Measurements from ENCODE around the gene IL17B.

Gene IL17B

DNA sequence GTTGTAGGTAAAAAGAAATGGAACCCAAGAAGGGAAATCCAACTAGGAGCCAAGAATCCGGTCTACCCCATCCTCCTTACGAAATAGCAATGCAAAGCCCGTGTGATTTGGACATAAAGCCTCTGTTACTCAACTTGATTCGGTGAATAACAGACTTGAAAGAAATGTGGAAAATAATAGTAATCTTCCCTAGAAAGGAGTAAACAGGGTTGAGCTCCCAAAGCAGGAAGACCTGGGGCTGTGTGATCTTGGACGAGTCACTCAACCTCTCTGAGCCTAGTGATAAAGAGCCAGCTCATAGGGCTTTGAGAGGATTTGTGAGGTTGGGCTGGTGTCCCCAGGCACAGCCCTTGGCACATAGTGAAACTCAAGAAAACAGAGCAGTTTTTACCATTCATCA is 42.7 kb upstream of the IL17B start:
- DNase-seq: no peak

DNA sequence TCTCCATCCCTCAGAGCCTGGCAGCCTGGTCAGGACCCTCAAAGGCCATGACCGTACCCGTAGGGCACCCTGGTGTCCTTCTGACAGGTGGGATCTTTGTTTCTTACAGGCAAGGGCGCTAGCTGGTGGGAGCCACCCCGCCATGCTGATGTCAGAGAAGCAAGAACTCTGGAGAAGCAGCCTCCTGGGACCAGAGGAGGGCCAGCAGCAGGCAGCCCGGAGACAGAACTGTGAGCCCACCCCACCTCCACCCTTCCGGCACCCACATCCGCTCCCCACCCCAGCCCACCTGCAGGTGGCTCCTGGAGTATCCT is 42.2 kb upstream of the IL17B start:
- Histone ChIP-seq H3K27me3 (replicated peaks; ENCODE audit: control insufficient read depth, insufficient read depth, low read length, poor library complexity, severe bottlenecking) (no peaks in the 10 kb centered on the region), H3K36me3 (ENCODE audit: control insufficient read depth, insufficient read depth, low read length) (no peaks in the 10 kb centered on the region), H3K4me1 (ENCODE audit: control insufficient read depth, insufficient read depth, low read length, poor library complexity, severe bottlenecking) (no peaks in the 10 kb centered on the region), H3K9me3 (ENCODE audit: control insufficient read depth, low read length) (no peaks in the 10 kb centered on the region), H3K27ac (ENCODE audit: insufficient read depth, low read length, poor library complexity, severe bottlenecking) (no peak overlapping the region), H3K4me3 (ENCODE audit: insufficient read depth, low read depth, low read length, poor library complexity, severe bottlenecking) (no peak overlapping the region)
- DNase-seq: no peak

More for the DNA sequence above, 42.7 kb upstream of the IL17B start:
- Histone ChIP-seq H3K4me1 (ENCODE audit: control insufficient read depth, insufficient read depth, low read length, poor library complexity, severe bottlenecking) (no peaks in the 10 kb centered on the region), H3K9me3 (ENCODE audit: control insufficient read depth, low read length) (no peaks in the 10 kb centered on the region), H3K36me3 (ENCODE audit: control insufficient read depth, insufficient read depth, low read length) (no peaks in the 10 kb centered on the region), H3K27ac (ENCODE audit: insufficient read depth, low read length, poor library complexity, severe bottlenecking) (no peak overlapping the region), H3K4me3 (ENCODE audit: insufficient read depth, low read depth, low read length, poor library complexity, severe bottlenecking) (no peak overlapping the region), H3K27me3 (replicated peaks; ENCODE audit: control insufficient read depth, insufficient read depth, low read length, poor library complexity, severe bottlenecking) (no peaks in the 10 kb centered on the region)

GRCh38 chr5:149420545-149421371 is 41.7 kb upstream of the IL17B start:
- no peaks in the 10 kb centered on the region for H3K9me3 ChIP-seq (ENCODE audit: control insufficient read depth, low read length)
- no peaks in the 10 kb centered on the region for H3K36me3 ChIP-seq (ENCODE audit: control insufficient read depth, insufficient read depth, low read length)
- no peaks in the 10 kb centered on the region for H3K4me1 ChIP-seq (ENCODE audit: control insufficient read depth, insufficient read depth, low read length, poor library complexity, severe bottlenecking)
- no peak for DNase-seq
- no peak overlapping the region for H3K4me3 ChIP-seq (ENCODE audit: insufficient read depth, low read depth, low read length, poor library complexity, severe bottlenecking)
- no peak overlapping the region for H3K27ac ChIP-seq (ENCODE audit: insufficient read depth, low read length, poor library complexity, severe bottlenecking)
- no peaks in the 10 kb centered on the region for H3K27me3 ChIP-seq (replicated peaks; ENCODE audit: control insufficient read depth, insufficient read depth, low read length, poor library complexity, severe bottlenecking)

DNA sequence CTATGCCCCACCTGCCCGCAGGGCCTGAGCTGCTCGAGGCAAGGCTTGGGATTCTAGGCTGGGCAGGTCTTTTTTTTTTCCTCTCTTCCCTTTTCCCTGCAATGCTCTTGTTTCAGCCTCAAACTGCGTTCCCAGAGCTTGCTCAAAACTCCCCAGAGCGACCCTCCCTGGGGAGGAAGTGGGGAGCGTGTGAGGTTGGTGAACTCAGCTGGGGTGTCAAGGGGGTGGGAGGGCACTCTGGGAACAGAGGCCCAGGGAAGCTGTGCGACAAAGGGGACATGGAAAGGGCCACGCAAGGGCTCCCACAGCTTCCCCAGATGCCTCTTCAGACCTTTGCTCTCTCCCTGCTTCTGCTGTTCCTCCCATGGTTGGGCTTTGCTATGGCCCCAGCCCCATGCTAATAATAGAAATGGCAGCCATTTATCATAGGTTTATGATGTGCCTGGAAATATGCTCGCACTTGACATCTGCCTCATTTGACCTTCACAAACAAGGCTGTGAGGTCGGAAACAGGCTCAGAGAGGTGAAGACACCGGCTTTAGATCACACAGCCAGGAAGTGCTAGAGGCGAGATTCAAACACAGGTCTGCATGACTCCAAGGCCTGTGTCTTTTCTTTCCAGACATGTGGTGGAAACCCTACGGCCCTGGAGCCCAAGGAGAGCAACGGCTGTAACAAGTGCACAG is 40.9 kb upstream of the IL17B start:
- H3K4me1 ChIP-seq (ENCODE audit: control insufficient read depth, insufficient read depth, low read length, poor library complexity, severe bottlenecking): no peaks in the 10 kb centered on the region
- H3K4me3 ChIP-seq (ENCODE audit: insufficient read depth, low read depth, low read length, poor library complexity, severe bottlenecking): no peak overlapping the region
- H3K27me3 ChIP-seq (replicated peaks; ENCODE audit: control insufficient read depth, insufficient read depth, low read length, poor library complexity, severe bottlenecking): no peaks in the 10 kb centered on the region
- no peaks in the 10 kb centered on the region for H3K9me3 ChIP-seq (ENCODE audit: control insufficient read depth, low read length)
- H3K27ac ChIP-seq (ENCODE audit: insufficient read depth, low read length, poor library complexity, severe bottlenecking): no peak overlapping the region
- DNase-seq: no peak
- no peaks in the 10 kb centered on the region for H3K36me3 ChIP-seq (ENCODE audit: control insufficient read depth, insufficient read depth, low read length)

- H3K27me3 ChIP-seq (replicated peaks; ENCODE audit: control insufficient read depth, insufficient read depth, low read length, poor library complexity, severe bottlenecking): no peaks in the 10 kb centered on the region
- DNase-seq: no peak
- no peaks in the 10 kb centered on the region for H3K4me1 ChIP-seq (ENCODE audit: control insufficient read depth, insufficient read depth, low read length, poor library complexity, severe bottlenecking)
- H3K36me3 ChIP-seq (ENCODE audit: control insufficient read depth, insufficient read depth, low read length): no peaks in the 10 kb centered on the region
- H3K27ac ChIP-seq (ENCODE audit: insufficient read depth, low read length, poor library complexity, severe bottlenecking): no peak overlapping the region
- H3K9me3 ChIP-seq (ENCODE audit: control insufficient read depth, low read length): no peaks in the 10 kb centered on the region
- H3K4me3 ChIP-seq (ENCODE audit: insufficient read depth, low read depth, low read length, poor library complexity, severe bottlenecking): no peak overlapping the region
Measured at GRCh38 chr5:149419532-149419858, 40.4 kb upstream of the IL17B start.

GRCh38 chr5:149418910-149419531 is 39.9 kb upstream of the IL17B start:
- H3K27me3 ChIP-seq (replicated peaks; ENCODE audit: control insufficient read depth, insufficient read depth, low read length, poor library complexity, severe bottlenecking): no peaks in the 10 kb centered on the region

DNA sequence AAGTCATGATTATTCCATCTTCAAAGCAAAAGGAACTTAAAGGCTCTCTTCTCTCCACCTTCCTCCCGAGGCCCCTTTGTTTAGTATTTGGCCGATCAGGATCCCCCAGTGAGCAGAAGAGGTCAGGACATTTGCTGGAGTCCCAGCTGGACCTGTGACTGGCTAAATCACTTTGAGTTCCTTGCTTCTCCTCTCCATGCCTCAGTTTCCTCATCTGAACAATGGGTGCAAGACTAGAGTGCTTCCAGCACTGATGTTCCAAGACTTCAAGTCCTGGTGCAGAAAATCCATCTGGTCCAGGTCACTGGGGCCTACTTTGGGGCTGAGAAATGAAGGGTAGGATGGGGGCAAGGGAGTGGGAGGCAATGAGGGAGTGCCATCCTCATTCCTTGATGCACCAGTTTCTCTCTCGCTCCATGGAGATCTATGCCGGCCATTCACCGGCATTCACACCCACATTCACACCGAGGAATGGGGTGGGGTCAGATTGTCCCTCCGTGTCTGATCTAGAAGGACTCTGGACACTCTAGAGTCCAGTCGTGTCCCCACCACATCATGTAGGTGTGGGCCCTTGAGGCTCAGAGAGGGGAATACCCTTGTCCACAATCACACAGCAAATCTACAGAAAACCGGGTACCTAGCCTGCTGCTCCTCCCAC is 38.7 kb upstream of the IL17B start:
- no peaks in the 10 kb centered on the region for H3K27me3 ChIP-seq (replicated peaks; ENCODE audit: control insufficient read depth, insufficient read depth, low read length, poor library complexity, severe bottlenecking)
- no peak overlapping the region for H3K4me3 ChIP-seq (ENCODE audit: insufficient read depth, low read depth, low read length, poor library complexity, severe bottlenecking)
- no peaks in the 10 kb centered on the region for H3K4me1 ChIP-seq (ENCODE audit: control insufficient read depth, insufficient read depth, low read length, poor library complexity, severe bottlenecking)
- no peaks in the 10 kb centered on the region for H3K36me3 ChIP-seq (ENCODE audit: control insufficient read depth, insufficient read depth, low read length)
- H3K27ac ChIP-seq (ENCODE audit: insufficient read depth, low read length, poor library complexity, severe bottlenecking): no peak overlapping the region
- DNase-seq: no peak
- no peaks in the 10 kb centered on the region for H3K9me3 ChIP-seq (ENCODE audit: control insufficient read depth, low read length)

More at GRCh38 chr5:149418910-149419531, 39.9 kb upstream of the IL17B start:
- no peaks in the 10 kb centered on the region for H3K9me3 ChIP-seq (ENCODE audit: control insufficient read depth, low read length)
- H3K4me1 ChIP-seq (ENCODE audit: control insufficient read depth, insufficient read depth, low read length, poor library complexity, severe bottlenecking): no peaks in the 10 kb centered on the region
- H3K36me3 ChIP-seq (ENCODE audit: control insufficient read depth, insufficient read depth, low read length): no peaks in the 10 kb centered on the region
- no peak overlapping the region for H3K4me3 ChIP-seq (ENCODE audit: insufficient read depth, low read depth, low read length, poor library complexity, severe bottlenecking)
- no peak overlapping the region for H3K27ac ChIP-seq (ENCODE audit: insufficient read depth, low read length, poor library complexity, severe bottlenecking)
- no peak for DNase-seq

GRCh38 chr5:149416987-149417710 is 38.1 kb upstream of the IL17B start:
- Histone ChIP-seq H3K27ac (ENCODE audit: insufficient read depth, low read length, poor library complexity, severe bottlenecking) (no peak overlapping the region), H3K4me1 (ENCODE audit: control insufficient read depth, insufficient read depth, low read length, poor library complexity, severe bottlenecking) (no peaks in the 10 kb centered on the region)

DNA sequence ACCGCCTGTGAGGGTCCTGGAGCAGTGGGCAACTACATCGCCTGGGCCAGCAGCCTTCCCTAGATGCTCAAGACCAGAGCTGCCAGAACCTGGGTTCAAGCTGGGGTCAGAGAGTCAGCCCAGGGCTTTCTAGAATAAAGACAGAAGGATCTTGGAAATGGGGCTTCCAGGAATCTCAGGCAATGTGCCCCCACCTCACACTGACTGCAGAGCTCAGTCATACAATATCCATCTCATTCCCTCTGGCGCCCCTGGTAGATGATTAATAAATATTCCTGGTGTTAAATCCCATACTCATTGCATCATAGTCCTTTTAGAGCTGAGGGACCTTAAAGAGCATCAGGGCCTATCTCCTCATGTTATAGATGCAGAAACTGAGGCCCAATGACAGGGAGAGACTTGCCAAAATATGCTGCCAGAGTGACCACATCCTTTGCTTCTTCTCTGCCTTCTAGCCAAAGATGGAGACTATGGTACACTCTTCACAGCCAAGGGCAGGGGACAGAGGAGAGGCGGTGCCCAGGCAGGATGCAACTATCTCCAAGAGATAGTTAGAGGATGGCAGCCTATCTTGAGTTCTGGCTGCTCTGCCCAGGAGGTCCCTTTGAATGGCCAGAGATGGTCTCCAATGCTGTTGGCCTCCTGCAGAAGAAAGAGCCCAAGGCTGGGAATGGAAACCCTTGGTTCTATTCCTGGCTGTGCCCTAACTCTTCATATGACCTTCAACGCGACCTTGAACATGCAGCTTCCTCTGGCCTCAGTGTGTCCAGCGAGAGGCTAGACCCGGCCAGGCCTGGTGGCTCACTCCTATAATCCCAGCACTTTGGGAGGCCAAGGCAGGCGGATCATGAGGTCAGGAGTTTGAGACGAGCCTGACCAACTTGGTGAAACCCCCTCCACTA is 36.2 kb upstream of the IL17B start:
- Histone ChIP-seq H3K4me3 (ENCODE audit: insufficient read depth, low read depth, low read length, poor library complexity, severe bottlenecking) (no peak overlapping the region), H3K4me1 (ENCODE audit: control insufficient read depth, insufficient read depth, low read length, poor library complexity, severe bottlenecking) (no peaks in the 10 kb centered on the region), H3K27me3 (replicated peaks; ENCODE audit: control insufficient read depth, insufficient read depth, low read length, poor library complexity, severe bottlenecking) (no peaks in the 10 kb centered on the region), H3K36me3 (ENCODE audit: control insufficient read depth, insufficient read depth, low read length) (no peaks in the 10 kb centered on the region), H3K9me3 (ENCODE audit: control insufficient read depth, low read length) (no peaks in the 10 kb centered on the region), H3K27ac (ENCODE audit: insufficient read depth, low read length, poor library complexity, severe bottlenecking) (no peak overlapping the region)
- DNase-seq: no peak

More at GRCh38 chr5:149416987-149417710, 38.1 kb upstream of the IL17B start:
- no peaks in the 10 kb centered on the region for H3K27me3 ChIP-seq (replicated peaks; ENCODE audit: control insufficient read depth, insufficient read depth, low read length, poor library complexity, severe bottlenecking)
- H3K4me3 ChIP-seq (ENCODE audit: insufficient read depth, low read depth, low read length, poor library complexity, severe bottlenecking): no peak overlapping the region
- H3K36me3 ChIP-seq (ENCODE audit: control insufficient read depth, insufficient read depth, low read length): no peaks in the 10 kb centered on the region
- no peaks in the 10 kb centered on the region for H3K9me3 ChIP-seq (ENCODE audit: control insufficient read depth, low read length)
- no peak for DNase-seq

Measured in effector memory CD4-positive, alpha-beta T cell (primary cell).